NCI-H524 treated with DMSO at 0.1 percent for 48 hours (cell line): ENCODE results near the gene OMA1.
A peak's percentile ranks its signal among the peaks of the same experiment; 100 is the strongest.
"Not testable (repeated sequence)": the region's sequence is repeated elsewhere in the genome, so short reads cannot be mapped to it uniquely, and the experiment has no call there.

Experiments used
- DNase-seq: peaks from one replicate; lab custom pipeline; 2025; lab: John Stamatoyannopoulos, UW

The OMA1 gene

DNA sequence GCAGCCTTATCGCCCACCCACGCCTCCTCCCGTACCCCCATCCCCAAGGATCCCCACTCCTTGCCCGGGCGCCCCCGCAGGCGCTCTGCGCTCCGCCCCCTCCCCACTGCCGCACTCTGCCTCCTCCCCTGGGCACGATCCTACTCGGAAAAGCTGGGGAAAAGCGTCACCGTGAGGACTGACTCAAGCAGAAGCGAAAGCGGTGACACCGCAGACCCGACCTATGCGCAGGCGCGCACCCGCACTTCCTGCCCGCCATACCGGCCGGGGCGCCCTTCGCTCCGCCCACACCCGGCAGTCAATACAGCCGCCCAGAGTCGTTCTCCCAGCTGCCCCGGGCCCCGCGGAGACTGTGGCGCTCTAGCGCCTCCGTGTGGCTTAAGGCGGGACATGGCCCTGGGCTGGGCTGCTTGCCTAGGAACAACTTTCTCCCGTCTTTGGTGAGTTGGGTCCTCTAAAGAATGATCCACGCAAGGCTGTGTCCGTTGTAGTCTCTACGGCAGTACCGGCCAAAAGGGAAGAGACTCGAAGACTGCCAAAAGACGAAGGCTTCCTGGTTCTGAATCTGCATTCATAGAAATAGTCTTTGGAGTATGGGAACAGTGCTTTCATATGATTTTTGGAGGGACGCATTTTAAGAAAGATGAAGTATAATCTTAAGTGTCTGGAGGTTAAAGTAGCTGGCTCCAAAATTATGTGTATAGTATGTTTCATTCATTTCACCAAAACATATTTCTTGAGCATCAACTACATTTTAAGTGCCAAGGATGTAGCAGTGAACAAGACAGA lies at the start of gene OMA1:
OMA1 (minus strand) TSS at position 207 of the 789 bp plus-strand sequence. CDS start 7,432 bp downstream, outside the sequence.
- DNase-seq: peak; percentile 87

DNA sequence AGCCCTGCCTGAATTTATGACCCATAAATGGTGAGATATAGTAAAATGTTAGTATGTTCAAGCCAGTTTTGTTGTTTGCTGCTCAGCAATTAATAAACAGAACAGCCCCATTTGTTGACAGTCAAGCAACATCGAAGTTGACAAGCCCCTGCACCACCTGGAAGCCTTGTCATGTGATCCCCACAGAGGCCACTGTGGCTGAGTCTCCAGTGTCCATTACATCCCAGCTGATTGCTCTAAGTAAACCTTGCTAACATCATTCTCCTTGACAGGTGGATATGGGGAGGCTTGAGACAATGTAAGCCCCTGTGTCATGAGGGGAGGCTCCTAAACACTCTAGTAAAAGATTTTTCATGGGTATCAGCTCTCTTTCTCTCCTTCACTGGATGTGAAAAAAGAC lies 48.0 kb upstream of the OMA1 start:
- no peak for DNase-seq

DNA sequence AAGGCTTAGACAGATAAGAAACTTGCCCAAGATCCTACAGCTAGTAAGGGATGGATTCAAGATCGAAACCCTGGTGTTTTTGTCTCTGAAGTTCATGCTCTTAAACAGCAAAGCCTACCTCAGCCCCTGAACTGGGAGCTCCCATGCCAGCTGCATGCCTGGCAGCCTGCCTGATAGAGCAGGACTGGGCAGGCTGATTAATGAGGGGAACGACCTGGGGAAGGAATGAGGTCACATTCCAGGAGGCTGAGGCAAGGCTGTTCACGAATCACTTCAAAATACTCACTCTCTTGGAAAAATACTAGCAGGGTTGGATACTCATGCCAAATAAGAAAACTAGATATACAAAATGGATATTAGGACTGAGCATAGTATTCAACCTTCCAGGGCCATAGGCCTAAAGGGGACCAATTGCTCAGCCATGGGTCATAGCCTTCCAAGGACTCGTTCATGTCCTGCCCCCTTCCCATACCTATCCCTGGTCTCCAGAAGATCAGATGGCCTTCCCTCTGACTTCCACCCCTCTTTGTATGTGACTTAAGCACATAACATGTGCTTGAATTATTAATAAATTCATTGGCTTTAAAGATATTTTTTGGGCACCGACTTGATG lies 46.1 kb upstream of the OMA1 start:
- DNase-seq: no peak

DNA sequence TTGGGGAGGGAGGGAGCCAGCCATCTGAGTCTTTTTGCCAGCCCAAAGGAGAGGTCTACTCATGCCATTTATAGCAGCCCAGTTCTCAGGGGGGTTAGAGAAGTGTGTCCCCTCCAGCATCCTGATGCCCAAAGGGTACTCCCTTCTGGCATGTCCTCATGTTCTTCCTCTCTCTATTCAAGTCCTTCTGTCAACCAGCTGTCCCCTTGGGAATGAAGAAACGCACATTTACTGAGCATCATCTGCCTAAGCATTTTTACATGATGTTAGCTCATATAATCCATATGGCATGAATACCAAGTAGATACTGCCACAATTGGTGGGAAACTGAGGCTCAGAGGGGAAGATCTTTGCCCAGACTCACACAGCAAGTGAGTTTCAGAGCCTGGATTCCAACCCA lies 45.3 kb upstream of the OMA1 start:
- no peak for DNase-seq

DNA sequence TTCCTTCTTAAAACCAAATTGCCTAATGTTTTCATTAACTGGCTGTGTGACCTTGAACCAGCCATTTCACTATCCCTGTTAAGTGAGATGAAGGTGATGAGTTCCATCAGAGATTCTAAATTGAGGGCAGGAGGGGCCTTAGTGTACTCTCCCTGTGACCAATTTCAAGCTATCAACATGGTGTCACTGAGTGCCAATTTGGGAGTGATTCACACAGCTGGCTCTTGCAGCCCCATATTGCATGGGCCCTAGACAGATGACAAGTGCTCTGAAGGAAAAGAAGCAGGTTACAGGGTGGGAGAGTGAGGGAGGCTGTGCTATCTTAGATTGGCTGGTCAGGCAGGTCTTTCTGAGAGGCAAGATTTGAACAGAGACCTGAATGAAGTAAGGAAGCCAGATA lies 43.5 kb upstream of the OMA1 start:
- DNase-seq: no peak

DNA sequence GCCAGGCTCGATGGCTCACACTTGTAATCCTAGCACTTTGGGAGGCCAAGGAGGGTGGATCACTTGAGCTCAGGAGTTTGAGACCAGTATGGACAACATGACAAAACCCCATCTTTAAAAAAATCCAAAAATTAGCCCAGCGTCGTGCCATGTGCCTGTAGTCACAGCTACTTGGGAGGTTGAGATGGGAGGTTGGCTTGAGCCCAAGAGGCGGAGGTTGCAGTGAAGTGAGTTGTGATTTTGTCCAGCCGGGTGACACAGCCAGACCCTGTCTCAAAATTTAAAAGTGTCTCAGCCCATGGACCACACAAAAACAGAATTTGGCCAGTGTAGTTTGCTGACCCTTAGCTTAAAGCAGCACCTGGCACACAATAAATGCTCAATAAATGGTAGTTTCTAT lies 41.9 kb upstream of the OMA1 start:
- no peak for DNase-seq

DNA sequence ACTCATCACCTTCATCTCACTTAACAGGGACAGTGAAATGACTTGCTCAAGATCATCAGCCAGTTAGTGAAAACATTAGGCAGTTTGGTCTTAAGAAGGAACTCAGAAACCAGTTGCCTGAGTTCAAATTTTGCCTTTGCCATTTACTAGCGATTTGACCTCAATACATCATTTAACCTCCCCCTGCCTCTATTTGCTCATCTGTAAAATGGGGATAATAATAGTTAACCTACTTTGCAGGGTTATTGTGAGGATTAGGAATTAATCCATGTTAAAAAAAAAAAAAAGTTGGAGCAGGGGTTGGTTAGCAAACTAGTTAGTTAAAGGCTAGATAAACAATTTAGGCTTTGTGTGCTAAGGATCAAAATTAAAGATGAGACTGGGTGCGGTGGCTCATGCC lies 41.1 kb upstream of the OMA1 start:
- no peak for DNase-seq

DNA sequence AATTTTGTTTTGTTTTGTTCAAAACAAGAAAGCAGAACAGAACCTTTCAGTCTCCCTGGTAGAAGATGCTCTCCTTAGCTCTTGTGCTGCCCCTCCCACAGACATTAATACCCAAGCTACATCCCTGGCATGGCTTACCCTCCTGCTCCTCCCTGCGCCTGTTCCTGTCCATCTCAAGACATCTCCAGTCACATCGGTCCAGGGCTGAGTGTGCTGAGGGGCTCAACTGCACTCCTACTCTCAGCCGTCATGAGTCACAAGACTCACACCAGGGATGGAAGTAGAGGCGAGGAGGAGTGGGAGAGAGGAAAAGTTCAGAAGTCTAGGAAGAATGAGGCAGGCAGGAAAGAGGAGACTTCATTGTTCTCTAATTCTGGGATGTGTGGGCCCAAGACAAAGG lies 39.7 kb upstream of the OMA1 start:
- no peak for DNase-seq

DNA sequence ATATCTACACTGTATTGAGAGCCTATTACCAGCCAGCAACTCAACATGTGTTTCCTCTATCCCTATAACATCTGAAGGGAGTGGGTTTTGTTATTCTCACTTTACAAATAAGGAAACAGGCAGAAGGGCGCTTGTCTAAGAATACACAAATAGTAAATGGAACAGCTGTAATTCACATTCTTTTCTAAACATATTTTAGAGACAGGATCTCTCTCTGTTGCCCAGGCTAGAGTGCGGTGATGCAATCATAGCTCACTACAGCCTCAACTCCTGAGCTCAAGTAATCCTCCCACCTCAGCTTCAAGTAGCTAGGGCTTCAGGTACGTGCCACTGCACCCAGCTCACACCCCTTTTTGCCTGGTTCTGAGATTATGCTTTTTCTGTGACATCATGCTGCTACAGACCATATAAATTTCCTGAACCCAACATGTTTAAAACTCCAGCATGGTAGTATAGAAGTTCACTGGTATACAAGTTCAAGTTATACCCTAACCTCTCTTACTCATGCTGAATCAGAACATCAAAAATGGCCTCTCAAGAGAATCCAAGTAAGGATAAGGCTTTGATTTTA lies 39.1 kb upstream of the OMA1 start:
- DNase-seq: no peak

DNA sequence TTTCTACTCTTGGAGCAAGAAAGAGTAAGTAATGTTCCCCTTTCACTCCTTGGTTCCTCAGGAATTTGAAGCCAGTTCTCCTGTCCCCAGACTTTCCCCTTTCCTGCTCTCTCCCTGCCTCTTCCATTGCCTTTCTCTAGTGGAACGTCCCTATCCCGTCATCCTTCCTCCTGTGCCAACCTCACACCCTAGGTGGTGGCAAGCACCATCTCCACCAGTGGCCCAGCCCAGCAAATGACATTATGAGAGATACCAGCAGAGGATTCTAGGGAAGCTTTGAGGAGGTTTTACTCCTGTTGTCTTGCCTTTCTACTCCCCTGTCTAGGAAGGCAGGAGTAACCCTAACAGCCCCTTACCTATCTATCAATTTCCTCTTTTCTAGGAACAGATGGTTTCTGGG lies 38.6 kb upstream of the OMA1 start:
- DNase-seq: no peak

DNA sequence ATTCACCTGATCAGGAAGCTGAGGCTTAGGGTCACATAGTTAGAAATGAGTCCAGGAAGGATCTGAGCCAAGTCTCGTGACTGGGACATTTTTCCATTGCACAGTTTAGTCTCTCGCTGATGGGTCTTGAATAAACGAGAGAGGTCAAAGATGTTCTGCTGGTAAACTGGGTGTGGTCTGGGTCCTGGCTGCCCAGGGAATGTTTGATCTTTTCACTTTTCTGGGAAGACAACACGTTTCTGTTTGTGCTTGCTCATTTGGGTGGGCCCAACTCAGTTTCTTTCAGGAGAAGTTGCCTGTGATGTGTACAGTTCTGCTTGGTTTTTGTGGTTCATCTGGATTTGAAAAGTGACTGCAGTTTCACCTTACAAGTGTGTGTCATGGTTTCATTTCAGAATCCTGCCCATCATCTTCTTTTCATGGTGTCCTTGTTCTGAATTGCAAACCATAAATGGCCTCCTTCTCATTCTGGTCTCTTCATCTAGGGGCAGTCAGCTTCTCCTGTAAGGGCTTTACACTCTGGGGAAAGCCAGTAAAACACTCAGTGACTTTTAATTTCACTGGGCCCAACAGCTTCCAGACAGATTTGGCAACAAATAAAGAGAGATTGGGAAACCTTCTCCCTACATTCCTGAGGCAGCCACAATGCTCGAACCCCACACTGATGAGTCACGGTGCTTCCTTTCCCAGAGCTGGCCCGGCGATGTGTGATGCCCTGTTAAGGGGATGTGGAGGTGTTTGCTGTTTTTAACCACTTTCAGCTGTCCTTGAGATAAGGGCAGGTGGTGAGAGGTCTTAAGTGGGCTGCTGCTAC lies 37.8 kb upstream of the OMA1 start:
- DNase-seq: no peak

DNA sequence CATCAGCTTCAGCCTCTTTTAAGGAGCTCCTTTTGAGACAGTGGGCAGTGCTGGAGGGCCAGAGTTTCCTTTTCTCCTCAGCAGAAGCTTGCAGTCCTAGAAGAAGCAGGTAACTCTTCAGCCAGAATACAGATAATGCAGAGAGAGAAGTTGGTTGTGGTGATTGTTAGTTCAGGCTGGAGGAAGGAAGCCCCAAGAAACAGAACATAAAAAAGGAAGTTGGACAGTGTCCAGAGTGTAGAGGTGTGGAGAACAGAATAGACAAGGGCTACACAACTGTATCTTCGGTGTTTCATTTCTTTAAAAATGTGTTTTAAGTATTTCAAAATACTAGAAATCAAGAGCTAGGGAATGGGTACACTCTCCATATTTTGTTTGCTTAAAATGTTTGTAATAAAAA lies 37.0 kb upstream of the OMA1 start:
- DNase-seq: no peak

DNA sequence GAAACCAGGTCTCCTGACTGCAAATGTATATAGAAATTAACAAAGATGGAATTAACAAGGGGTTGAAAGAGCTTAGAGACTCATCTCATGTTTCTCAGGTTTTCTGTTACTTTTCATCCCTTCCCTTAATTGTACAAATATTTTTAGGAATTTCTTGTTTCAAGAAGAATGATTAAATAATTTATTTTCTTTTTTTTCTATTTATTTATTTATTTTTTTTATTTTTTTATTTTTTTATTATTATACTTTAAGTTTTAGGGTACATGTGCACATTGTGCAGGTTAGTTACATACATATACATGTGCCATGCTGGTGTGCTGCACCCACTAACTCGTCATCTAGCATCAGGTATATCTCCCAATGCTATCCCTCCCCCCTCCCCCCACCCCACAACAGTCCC lies 35.6 kb upstream of the OMA1 start:
- DNase-seq: not testable (repeated sequence)

DNA sequence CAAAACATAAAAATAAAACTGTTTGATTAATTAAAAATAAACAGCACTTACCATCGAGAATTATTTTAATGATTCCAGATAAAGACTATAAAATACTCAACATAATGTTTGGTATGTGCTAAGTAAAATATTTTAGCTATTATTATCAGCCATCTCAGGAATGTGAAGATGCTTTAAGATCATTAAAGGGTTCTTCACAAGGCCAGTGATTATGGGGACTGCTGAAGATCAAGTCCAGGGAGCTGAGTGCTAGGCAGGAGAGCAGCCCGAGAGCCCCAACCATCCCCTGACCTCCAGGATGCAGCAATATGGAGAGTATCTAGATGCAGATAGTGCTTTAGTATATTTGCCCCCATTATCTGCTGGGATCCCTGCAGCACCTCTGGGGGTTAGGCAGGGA lies 35.1 kb upstream of the OMA1 start:
- no peak for DNase-seq

DNA sequence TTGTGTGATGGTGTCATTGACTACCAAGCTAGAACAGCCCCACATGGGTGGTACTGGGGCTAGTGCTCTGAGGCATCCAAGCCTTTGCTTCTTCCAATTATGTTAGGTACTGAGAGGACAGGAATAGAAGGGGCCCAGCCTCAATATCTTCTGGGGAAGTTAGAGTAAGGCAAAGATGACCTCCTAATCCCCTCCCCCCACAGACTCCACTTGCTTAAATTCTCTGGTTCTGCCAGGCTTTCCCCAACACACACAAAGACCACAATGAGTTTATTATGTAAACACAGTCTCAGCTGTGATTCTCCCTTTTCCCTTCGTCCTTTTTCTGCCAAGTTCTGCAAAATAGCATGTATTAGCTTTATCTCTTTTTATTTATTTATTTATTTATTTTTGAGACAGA lies 33.7 kb upstream of the OMA1 start:
- no peak for DNase-seq

DNA sequence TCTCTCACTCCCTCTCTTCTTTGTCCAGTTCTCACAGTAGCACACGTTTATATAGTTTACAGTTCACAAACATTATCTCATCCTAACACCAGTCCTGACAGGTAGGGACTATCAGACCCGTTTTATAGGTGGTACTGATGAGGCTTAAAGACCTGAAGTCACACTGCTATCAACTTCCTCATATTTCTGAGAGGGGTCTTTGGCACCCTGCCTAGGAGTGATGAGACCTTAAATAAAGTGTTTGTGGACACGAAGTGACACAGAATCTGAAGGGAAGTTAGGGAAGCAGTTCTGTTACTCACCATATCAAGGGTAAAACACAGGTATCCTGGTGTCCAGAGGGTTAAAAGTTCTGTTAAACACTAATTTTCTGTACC lies 31.1 kb upstream of the OMA1 start:
- DNase-seq: no peak

DNA sequence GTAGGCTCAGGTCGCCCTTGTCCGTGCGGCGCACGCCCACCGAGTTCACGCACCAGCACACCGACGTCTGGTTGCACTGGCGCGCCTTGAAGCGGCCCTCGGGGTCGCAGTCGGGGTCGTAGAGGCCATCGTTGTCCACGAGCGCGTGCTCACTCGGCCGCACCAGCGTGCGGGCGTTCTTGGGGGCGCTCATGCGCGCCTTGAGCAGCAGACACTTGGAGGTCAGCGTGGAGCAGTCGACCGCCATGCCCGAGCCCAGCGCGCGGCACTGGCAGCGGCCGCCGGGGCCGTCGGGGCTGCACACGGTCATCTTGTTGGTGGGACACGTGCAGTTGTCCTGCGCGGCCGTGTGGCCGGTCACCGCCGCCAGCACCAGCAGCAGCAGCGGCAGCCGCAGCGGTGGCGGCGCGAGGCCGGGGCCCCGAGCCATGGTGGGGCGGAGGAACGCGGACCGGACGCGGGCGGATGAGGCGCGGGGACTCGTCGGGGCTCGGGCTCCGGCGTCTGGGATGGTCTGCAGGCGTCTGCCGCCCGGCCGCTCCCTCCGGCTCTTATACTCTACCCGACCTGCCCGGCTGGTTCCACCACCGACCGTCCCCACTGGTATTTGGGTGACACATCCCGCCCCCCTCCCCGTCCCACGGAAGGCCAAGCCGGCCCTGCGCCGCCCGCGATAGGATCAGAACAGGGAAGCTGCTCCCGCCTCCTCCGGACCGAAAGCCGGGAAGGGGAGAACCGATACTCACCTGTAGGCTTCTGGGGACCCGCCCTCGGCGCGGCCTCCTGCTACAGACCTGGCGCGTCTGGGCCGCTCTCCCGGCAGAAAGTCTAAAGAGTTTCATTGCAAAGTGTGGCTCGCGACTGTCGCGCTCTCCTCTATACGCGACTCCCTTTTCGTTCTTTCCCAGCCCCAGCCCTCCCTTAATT lies 30.5 kb upstream of the OMA1 start, which contains the start of gene TACSTD2:
TACSTD2 (minus strand) TSS at position 526 of the 927 bp plus-strand sequence; CDS start at position 430, 96 bp downstream.
- no peak for DNase-seq

DNA sequence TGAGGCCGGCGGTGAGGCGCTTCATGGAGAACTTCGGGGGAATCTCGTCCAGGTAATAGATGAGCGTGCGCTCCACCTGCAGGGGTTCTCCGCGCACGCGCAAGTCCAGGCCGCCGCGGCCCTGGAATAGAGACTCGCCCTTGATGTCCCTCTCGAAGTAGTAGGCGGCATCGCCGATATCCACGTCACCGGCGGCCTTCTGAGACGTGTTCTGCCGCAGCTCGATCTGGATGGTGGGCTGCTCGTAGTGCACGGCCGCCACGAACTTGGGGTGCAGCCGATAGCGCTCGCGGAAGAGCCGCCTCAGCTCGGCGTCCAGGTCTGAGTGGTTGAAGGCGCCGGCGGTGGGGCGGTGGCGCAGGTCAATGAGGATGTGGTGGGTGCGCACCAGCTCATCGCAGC lies 29.8 kb upstream of the OMA1 start:
- no peak for DNase-seq

DNA sequence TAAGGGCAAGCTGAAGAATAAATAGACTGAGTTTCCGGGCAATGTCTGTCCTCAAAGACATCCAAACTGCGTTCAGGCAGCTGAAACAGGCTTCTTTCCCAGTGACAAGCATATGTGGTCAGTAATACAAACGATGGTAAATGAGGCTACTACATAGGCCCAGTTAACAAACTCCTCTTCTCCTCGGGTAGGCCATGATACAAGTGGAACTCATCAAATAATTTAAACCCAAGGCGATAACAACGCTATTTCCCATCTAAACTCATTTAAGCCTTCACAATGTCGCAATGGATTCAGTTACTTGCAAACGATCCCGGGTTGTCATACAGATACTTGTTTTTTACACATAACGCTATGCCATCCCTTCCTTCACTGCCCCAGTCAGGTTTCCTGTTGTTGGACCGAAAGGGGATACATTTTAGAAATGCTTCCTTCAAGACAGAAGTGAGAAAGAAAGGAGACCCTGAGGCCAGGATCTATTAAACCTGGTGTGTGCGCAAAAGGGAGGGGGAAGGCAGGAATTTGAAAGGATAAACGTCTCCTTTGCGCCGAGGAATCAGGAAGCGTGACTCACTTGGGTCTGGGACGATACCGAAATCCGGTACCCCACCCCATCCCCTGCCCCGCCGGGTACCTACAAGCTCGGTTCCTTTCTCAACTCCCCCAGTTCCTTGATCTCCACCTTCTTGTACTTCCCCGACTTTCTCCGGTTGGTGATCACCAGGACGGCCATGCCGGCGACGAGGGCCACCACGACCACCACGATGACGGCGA lies 29.2 kb upstream of the OMA1 start:
- DNase-seq: no peak

DNA sequence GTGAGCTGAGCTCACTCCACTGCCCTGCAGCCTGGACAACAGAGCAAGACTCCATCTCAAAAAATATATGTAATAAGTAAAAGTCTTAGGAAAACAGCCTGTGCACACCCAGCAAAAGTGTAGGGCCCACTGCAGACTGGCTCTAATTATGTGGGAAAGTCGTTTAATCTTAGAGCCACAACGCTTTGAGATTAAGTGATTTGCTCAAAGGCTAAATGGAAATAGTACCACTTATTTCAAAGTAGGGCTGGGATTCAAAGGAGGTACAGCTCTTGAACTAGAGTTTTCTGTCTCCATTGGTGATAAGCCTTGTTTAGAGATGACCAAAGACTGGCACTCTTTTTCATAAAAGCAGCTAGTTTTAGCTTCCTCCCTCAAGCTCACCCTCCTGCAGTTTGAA lies 28.3 kb upstream of the OMA1 start:
- DNase-seq: no peak
